ENCODE measurements around the gene CXorf38. TPM values are rescaled to one million over a fixed set of nuclear protein-coding genes. Genes with fewer than 3 reads are reported as not detected.

Gene CXorf38
- total and polyA plus RNA-seq, 2 experiments from 2014 or later = 9.4 to 12.9 TPM

DNA sequence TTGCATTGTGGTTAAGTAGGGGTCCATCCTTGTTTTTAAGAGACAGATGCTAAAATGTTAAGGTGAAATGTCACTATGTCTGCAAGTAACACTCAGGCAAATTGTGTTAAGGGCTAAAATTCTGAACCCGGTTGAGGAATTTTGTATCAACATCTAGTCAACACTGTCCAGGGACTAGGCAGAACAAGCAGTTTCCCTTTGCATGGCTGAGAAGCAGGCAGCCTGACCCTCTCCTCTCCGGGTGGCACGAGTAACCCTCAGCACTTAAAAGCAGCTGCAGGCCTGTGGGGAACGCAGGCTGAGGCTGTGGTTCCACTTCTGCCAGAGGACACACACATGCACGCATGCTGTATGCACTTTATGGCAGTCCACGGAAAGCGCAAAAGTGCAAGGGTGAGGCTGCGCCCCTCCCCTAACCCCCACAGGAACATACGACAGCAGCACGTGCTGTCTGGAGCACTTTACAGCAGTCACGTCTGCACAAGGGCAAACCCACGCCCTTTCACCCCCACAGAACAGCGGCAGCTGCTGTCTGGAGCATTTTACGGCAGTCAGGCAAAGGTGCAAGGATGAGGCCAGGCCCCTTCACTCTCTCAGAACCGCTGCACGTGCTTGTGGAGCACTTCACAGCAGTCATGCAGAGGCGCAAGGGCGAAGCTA, 24.8 kb downstream of the CXorf38 start:
- H3K4me3 ChIP-seq = no peak overlapping the region
- H3K4me2 ChIP-seq (ENCODE audit: unreplicated experiment) = no peak overlapping the region
- no peaks in the 10 kb centered on the region for H3K27me3 ChIP-seq (replicated peaks; ENCODE audit: insufficient read depth)
- H3K36me3 ChIP-seq (ENCODE audit: low read depth) = no peaks in the 10 kb centered on the region
- no peaks in the 10 kb centered on the region for H3K4me1 ChIP-seq (ENCODE audit: insufficient read depth)
- no peak overlapping the region for H3K27ac ChIP-seq
- no peaks in the 10 kb centered on the region for H3K9me2 ChIP-seq (ENCODE audit: insufficient read depth)
- no peaks in the 10 kb centered on the region for H3K79me2 ChIP-seq (ENCODE audit: insufficient read depth)
- TF ChIP-seq EZH2 (IDR thresholded peaks at IDR 0.05; ENCODE audit: insufficient read depth, poor library complexity, severe bottlenecking) = no peak
- no peak for TF ChIP-seq EZH2phosphoT487 (IDR thresholded peaks at IDR 0.05; ENCODE audit: insufficient read depth, low read depth)
- in situ Hi-C loops (cut with MboI) = no loop called here
- H3K9ac ChIP-seq = no peak overlapping the region
- WGBS, 2 experiments (ENCODE audit: low coverage in 1 of 2, low lambda C conversion rate in 2 of 2, missing lambda C conversion rate in 2 of 2) = 43 to 51% methylated on average over 17 of the region's 18 CpGs
- no peaks in the 10 kb centered on the region for H3F3A ChIP-seq (ENCODE audit: insufficient read depth)
- no peaks in the 10 kb centered on the region for H4K20me1 ChIP-seq (ENCODE audit: insufficient read depth)
- DNase-seq = no peak
- no peaks in the 10 kb centered on the region for H3K9me3 ChIP-seq (ENCODE audit: low read depth)
- no peak overlapping the region for H2AFZ ChIP-seq

DNA sequence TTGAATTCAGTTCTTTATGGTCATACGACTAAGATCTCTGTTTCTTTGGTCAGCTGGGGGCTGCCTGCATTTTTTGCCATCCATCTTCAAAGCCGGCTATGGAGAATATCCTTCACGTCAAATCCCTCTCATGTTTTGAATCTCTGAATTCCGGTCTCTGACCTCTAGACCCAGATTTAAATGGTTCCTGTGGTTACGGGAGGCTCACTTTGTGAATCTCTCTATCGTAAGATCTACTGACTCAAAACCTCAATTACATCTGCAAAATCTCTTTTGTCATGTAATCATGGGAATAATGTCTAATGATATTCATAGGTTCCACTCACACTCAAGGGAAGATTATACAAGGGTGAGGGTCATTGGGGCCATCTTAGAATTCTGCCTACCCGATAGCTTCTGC, 29.8 kb downstream of the CXorf38 start:
- Histone ChIP-seq H3K9me2 (ENCODE audit: insufficient read depth) (no peaks in the 10 kb centered on the region), H3F3A (ENCODE audit: insufficient read depth) (peaks cover 4% of the 10 kb centered on the region; the same call in 1 of the 2 replicates), H3K36me3 (ENCODE audit: low read depth) (no peaks in the 10 kb centered on the region), H4K20me1 (ENCODE audit: insufficient read depth) (no peaks in the 10 kb centered on the region), H3K9me3 (ENCODE audit: low read depth) (no peaks in the 10 kb centered on the region), H3K4me1 (ENCODE audit: insufficient read depth) (no peaks in the 10 kb centered on the region), H3K27ac (no peak overlapping the region), H3K9ac (no peak overlapping the region), H3K27me3 (replicated peaks; ENCODE audit: insufficient read depth) (no peaks in the 10 kb centered on the region), H2AFZ (no peak overlapping the region), H3K4me3 (no peak overlapping the region), H3K4me2 (ENCODE audit: unreplicated experiment) (no peak overlapping the region), H3K79me2 (ENCODE audit: insufficient read depth) (no peaks in the 10 kb centered on the region)
- in situ Hi-C loops (cut with MboI) = no loop called here
- 86 to 87% methylated on average over 7 of the region's 7 CpGs for WGBS, 2 experiments (ENCODE audit: low coverage in 1 of 2, low lambda C conversion rate in 2 of 2, missing lambda C conversion rate in 2 of 2)
- TF ChIP-seq EZH2 (IDR thresholded peaks at IDR 0.05; ENCODE audit: insufficient read depth, poor library complexity, severe bottlenecking) = no peak
- TF ChIP-seq EZH2phosphoT487 (IDR thresholded peaks at IDR 0.05; ENCODE audit: insufficient read depth, low read depth) = no peak
- no peak for DNase-seq

DNA sequence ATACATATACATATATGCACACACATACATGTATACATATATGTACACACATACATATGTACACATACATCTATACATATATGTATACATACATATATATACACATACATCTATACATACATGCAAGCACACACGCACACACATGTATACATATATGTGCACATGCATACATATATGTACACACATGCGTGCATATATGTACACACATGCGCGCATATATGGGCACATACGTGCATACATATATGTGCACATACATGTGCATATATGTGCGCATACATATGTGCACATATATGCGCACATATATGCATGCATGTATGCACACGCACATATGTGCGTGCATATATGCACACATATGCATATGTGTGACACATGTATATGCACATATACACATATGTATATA, 31.4 kb downstream of the CXorf38 start:
- Histone ChIP-seq H4K20me1 (ENCODE audit: insufficient read depth) (no peaks in the 10 kb centered on the region), H3K4me1 (ENCODE audit: insufficient read depth) (no peaks in the 10 kb centered on the region), H3K27ac (no peak overlapping the region), H3K79me2 (ENCODE audit: insufficient read depth) (no peaks in the 10 kb centered on the region), H3K9ac (no peak overlapping the region), H3K27me3 (replicated peaks; ENCODE audit: insufficient read depth) (no peaks in the 10 kb centered on the region), H2AFZ (no peak overlapping the region), H3K9me2 (ENCODE audit: insufficient read depth) (no peaks in the 10 kb centered on the region), H3K36me3 (ENCODE audit: low read depth) (no peaks in the 10 kb centered on the region), H3K4me3 (no peak overlapping the region), H3K9me3 (ENCODE audit: low read depth) (no peaks in the 10 kb centered on the region), H3K4me2 (ENCODE audit: unreplicated experiment) (no peak overlapping the region), H3F3A (ENCODE audit: insufficient read depth) (peaks cover 4% of the 10 kb centered on the region; the same call in 1 of the 2 replicates)
- TF ChIP-seq EZH2 (IDR thresholded peaks at IDR 0.05; ENCODE audit: insufficient read depth, poor library complexity, severe bottlenecking) (no peak), EZH2phosphoT487 (IDR thresholded peaks at IDR 0.05; ENCODE audit: insufficient read depth, low read depth) (no peak)
- in situ Hi-C loops (cut with MboI) = no loop called here
- 83 to 84% methylated on average over 9 of the region's 9 CpGs for WGBS, 2 experiments (ENCODE audit: low coverage in 1 of 2, low lambda C conversion rate in 2 of 2, missing lambda C conversion rate in 2 of 2)
- DNase-seq = no peak

DNA sequence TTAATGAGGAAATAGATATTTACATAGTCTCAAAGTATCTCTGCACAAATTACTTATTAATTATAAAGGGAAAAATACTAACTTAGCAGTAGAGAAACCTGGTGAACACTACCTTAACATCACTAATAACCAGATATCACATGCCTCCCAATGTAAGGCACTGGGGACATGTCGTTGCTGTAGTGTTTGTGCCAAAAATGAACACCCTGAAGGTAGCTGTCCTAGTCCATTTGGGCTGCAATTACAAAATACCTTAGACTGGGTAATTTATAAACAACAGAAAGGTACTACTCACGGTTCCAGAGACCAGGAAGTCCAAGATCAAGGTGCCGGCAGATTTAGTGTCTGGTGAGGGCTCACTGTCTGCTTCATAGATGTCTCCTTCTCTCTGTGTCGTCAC, 34.9 kb downstream of the CXorf38 start:
- no peaks in the 10 kb centered on the region for H3K79me2 ChIP-seq (ENCODE audit: insufficient read depth)
- DNase-seq = no peak
- H3K36me3 ChIP-seq (ENCODE audit: low read depth) = no peaks in the 10 kb centered on the region
- H3K27me3 ChIP-seq (replicated peaks; ENCODE audit: insufficient read depth) = no peaks in the 10 kb centered on the region
- in situ Hi-C loops (cut with MboI) = no loop called here
- H3K9me3 ChIP-seq (ENCODE audit: low read depth) = no peaks in the 10 kb centered on the region
- no peak overlapping the region for H3K9ac ChIP-seq
- no peak for TF ChIP-seq EZH2phosphoT487 (IDR thresholded peaks at IDR 0.05; ENCODE audit: insufficient read depth, low read depth)
- TF ChIP-seq EZH2 (IDR thresholded peaks at IDR 0.05; ENCODE audit: insufficient read depth, poor library complexity, severe bottlenecking) = no peak
- no peak overlapping the region for H3K4me2 ChIP-seq (ENCODE audit: unreplicated experiment)
- H3K27ac ChIP-seq = no peak overlapping the region
- H3F3A ChIP-seq (ENCODE audit: insufficient read depth) = peaks cover 4% of the 10 kb centered on the region; the same call in 1 of the 2 replicates
- 50 to 52% methylated on average over 4 of the region's 4 CpGs for WGBS, 2 experiments (ENCODE audit: low coverage in 1 of 2, low lambda C conversion rate in 2 of 2, missing lambda C conversion rate in 2 of 2)
- H3K4me1 ChIP-seq (ENCODE audit: insufficient read depth) = no peaks in the 10 kb centered on the region
- H3K9me2 ChIP-seq (ENCODE audit: insufficient read depth) = no peaks in the 10 kb centered on the region
- no peaks in the 10 kb centered on the region for H4K20me1 ChIP-seq (ENCODE audit: insufficient read depth)
- H3K4me3 ChIP-seq = no peak overlapping the region
- H2AFZ ChIP-seq = no peak overlapping the region

All from GM23248 (cell line).